HG02885 (cell line): ENCODE measurements around the gene STAT3.
"Not testable (repeated sequence)": the region's sequence is repeated elsewhere in the genome, so short reads cannot be mapped to it uniquely, and the experiment has no call there.

Source experiments
- ATAC-seq: cut with Tn5 transposase; IDR thresholded peaks from one replicate; pipeline ENCODE4 v1.9.1; 2021; ENCODE audit warnings: mild to moderate bottlenecking; ENCODE audit not compliant: unreplicated experiment, poor library complexity

Gene STAT3

GRCh38 chr17:42305543-42306384 is 82.5 kb downstream of the STAT3 start:
- ATAC-seq: no peak

DNA sequence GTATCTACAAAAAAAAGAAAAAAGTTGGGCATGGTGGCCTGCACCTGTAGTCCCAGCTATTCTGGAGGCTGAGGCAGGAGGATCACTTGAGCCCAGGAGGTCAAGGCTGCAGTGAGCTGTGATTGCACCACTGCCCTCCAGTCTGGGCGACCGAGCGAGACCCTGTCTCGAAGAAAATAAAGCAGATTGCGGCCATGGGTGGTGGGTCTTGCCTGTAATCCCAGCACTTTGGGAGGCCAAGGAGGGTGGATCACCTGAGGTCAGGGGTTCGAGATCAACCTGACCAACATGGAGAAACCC is 83.3 kb downstream of the STAT3 start:
- not testable (repeated sequence) for ATAC-seq

- no peak for ATAC-seq
Measured at GRCh38 chr17:42304187-42305030, 83.8 kb downstream of the STAT3 start.

- no peak for ATAC-seq
Measured at GRCh38 chr17:42303694-42304093, 84.5 kb downstream of the STAT3 start.

DNA sequence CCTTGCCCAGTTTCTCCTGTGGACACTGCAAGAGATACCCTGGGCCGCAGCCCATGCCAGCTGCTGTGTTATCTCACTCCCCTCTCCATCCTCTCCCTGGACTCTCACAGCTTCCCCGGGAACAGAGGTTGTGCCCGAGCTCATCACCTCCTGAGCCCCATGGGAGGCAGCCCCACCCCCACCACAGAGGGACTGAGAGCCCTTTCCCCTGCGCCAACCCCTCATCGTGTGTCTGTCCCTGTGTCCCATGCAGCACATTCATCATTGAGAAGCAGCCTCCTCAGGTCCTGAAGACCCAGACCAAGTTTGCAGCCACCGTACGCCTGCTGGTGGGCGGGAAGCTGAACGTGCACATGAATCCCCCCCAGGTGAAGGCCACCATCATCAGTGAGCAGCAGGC is 87.2 kb downstream of the STAT3 start:
- ATAC-seq: no peak

DNA sequence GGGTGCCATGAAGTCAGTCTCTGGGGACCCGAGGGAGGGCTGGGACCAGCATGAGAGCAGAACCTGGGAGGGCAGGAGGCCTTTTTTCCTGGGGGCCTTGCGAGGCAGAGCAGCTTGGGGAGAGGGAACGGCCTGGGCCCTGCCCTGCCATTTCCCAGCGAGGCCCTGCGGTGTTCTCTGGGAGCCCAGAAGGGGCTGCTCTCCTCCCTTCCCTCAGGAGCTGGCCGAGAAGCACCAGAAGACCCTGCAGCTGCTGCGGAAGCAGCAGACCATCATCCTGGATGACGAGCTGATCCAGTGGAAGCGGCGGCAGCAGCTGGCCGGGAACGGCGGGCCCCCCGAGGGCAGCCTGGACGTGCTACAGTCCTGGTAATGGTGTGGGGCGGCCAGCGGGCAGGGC is 88.3 kb downstream of the STAT3 start:
- not testable (repeated sequence) for ATAC-seq

- not testable (repeated sequence) for ATAC-seq
Measured at GRCh38 chr17:42299361-42299760, 88.9 kb downstream of the STAT3 start.

DNA sequence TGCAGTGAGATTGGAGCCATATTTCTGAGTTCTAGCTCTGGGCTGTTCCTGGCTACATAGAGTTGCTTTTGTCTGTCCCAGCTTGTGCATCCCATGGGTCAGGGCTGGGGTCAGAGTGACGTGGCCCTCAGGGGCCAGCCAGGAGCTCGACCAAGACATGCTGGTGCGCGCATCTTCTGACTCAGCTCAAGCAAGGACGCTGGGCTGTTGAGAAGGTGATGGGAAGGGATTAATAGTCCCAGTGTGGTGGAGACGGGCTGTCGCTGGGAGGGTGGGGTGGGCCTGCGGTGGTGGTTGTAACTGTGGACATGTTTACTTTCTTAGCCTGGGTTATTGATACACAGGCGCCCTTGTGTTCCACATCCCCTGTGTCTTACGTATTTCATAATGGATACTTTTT is 90.5 kb downstream of the STAT3 start:
- not testable (repeated sequence) for ATAC-seq

- no peak for ATAC-seq
Measured at GRCh38 chr17:42296012-42296411, 92.2 kb downstream of the STAT3 start.

GRCh38 chr17:42294469-42295398 is 93.5 kb downstream of the STAT3 start:
- no peak for ATAC-seq

- ATAC-seq: no peak
Measured at GRCh38 chr17:42291129-42291528, 97.1 kb downstream of the STAT3 start.

DNA sequence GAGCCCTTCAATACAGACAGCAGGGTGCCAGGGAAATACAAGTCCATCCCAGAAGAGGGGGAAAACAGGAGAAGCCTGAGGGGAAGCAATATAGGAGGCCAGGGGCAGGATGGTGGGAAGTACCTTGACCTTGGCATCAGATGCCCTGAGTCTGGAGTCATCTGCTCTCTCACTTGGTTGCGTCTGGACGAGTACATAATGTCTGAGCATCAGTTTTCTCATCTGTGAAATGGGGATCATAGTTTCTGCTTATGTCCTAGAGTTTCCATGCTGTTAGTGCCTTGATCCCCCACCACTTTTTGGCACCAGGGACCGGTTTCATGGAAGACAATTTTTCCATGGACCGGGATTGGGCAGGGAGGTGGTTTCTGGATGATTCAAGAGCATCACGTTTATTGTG is 97.7 kb downstream of the STAT3 start:
- ATAC-seq: no peak

DNA sequence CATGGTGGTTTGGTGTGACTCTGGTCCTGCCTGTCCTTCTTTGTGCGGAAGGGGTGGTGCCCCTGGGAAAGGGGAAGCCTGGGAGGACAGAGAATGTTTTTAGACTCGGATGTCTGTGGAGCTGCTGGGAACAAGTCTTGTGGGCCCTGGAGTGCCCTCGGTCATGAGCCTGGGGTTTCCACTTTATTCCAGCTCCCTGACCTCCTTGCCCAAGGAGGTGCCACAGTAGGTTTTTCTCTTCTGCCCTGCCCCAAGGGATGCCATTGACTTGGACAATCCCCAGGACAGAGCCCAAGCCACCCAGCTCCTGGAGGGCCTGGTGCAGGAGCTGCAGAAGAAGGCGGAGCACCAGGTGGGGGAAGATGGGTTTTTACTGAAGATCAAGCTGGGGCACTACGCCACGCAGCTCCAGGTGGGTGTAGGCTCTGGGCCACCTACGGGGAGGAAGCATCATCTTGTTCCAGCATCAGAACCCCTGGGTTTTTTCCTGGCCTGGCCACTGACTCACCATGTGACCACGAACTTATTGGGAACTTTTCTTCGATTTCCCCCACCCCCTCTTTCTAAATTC is 98.5 kb downstream of the STAT3 start:
- no peak for ATAC-seq

- peak; percentile 24 for ATAC-seq
Measured at GRCh38 chr17:42288803-42289610, 99.2 kb downstream of the STAT3 start.

- peak; percentile 54 for ATAC-seq
Measured at GRCh38 chr17:42287977-42288802, 100.1 kb downstream of the STAT3 start, which contains the start of gene STAT5A. Gene STAT5A, plus strand, starts transcription at chr17:42288498. Its CDS starts 914 bp downstream, at chr17:42289412.

- ATAC-seq: no peak
Measured at GRCh38 chr17:42287305-42287976, 100.8 kb downstream of the STAT3 start.

DNA sequence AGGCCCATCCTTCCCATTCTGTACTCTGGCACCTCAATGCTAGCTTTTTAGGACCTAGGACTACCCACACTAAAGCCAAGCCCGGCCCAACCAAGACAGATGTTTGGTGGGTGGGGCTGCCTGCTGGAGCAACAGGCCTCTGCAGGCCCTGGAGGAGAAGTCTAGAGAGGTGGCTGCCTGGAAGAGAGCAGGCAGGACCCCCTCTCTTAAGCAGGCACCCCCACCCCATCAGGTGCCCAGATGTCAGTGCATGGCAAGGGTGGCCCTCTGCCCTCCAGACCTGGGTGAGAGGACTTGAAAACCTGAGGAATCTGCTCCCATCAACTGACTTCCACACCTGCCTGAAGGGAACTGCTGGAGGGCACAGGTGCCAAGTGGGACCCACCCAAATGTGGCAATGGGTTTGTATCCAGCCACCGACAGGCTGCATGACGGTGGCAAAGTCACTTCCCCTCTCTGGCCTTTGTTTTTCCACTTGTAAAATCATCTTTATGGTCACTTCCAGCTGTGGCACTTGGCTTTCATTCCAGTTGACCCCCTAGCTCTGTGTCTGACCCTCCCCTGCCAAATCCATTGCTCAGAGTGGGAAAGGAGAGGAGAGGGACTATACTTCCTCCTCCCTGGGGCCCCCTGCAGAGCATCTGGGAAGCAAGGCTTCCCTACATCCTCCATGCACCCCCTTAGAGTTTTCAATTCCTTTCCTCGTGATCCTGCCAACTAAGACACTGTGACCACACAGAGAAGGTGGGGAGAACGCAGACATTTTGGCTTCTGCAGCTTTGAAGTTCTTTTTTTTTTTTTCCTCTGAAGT is 101.6 kb downstream of the STAT3 start:
- no peak for ATAC-seq
